Esophagus muscularis mucosa (tissue), 4 donors: Measurements from ENCODE around the gene GALNT2. TPM values are rescaled to one million over a fixed set of nuclear protein-coding genes. Genes with fewer than 3 reads are reported as not detected.

Experiments
- DNase-seq: peaks from one replicate; pipeline ENCODE4 v3.0.0-alpha.2; 2017; ENCODE audit errors: extremely low spot score
- H3K27ac ChIP-seq, 4 donors: fragments of 200-600 bp; sonication (generic); replicated peaks in 1 of 4; 1 replicate in 3 of 4; 2 replicates in 1 of 4; pipeline ENCODE4 v1.5.1; 2016 to 2019; ENCODE audit warnings: mild to moderate bottlenecking in 1 of 4
- H3K27me3 ChIP-seq, 4 donors: fragments of 200-600 bp; sonication (generic); one replicate each; pipeline versions ENCODE4 v1.5.1 to v1.6.0; 2016 to 2019
- H3K36me3 ChIP-seq, 4 donors: fragments of 200-600 bp; sonication (generic); one replicate each; pipeline ENCODE4 v1.5.1; 2016 to 2019
- H3K4me1 ChIP-seq, 4 donors: fragments of 200-600 bp; sonication (generic); one replicate each; pipeline ENCODE4 v1.5.1; 2016 to 2019
- H3K4me3 ChIP-seq, 4 donors: fragments of 200-600 bp; sonication (generic); 1 replicate in 2 of 4; 2 replicates in 2 of 4; pipeline ENCODE4 v1.5.1; 2016 to 2019; ENCODE audit warnings: mild to moderate bottlenecking in 4 of 4, moderate library complexity in 1 of 4
- H3K9me3 ChIP-seq, 4 donors: fragments of 200-600 bp; sonication (generic); 1 replicate in 3 of 4; 2 replicates in 1 of 4; pipeline ENCODE4 v1.5.1; 2016 to 2019
- CTCF ChIP-seq, 3 experiments: fragments of 200-600 bp in 2 of 3; fragments of 450-650 bp in 1 of 3; sonication (generic) in 2 of 3; IDR thresholded peaks; one replicate each; pipeline ENCODE4 v1.5.1; 2017 to 2019; ENCODE audit warnings: antibody characterized with exemption in 3 of 3, mild to moderate bottlenecking in 2 of 3, moderate library complexity in 1 of 3
- EP300 ChIP-seq: sonication (generic); formaldehyde crosslinking; IDR thresholded peaks from one replicate; pipeline ENCODE4 v1.6.1; 2017; ENCODE audit warnings: antibody characterized with exemption
- POLR2A ChIP-seq: fragments of 450-650 bp; IDR thresholded peaks from one replicate; pipeline ENCODE4 v1.6.1; 2017; ENCODE audit warnings: antibody characterized with exemption, moderate library complexity, mild to moderate bottlenecking, low read depth
- POLR2AphosphoS5 ChIP-seq, 2 donors: sonication (generic); formaldehyde crosslinking; IDR thresholded peaks; one replicate each; pipeline ENCODE4 v1.6.1; 2017; ENCODE audit warnings: antibody characterized with exemption in 2 of 2
- WGBS: methylation state at CpG from one replicate; pipeline ENCODE4 v1.1.5; 2018; 5-methylcytosine and 5-hydroxymethylcytosine counted together
- intact Hi-C: fragments of 100-400 bp; cut with DNase I; formaldehyde crosslinking; loops from one replicate; pipeline ENCODE4 v1.15.1; 2023
- total RNA-seq, 4 donors: library from RNA; depleted of rRNA; stranded (reverse); fragments of >200 nt; gene quantifications; one replicate each; pipeline versions ENCODE4 v1.1.0 to v1.2.1, GENCODE V29; 2016

GALNT2 gene
- total RNA-seq, 4 donors from 2014 or later = 89.6 to 145 (median 129) TPM

- H3K27ac ChIP-seq = no peak overlapping the region
- no peaks in the 10 kb centered on the region for H3K27me3 ChIP-seq
- H3K9me3 ChIP-seq = peaks cover 0 to 9% (median 4%) of the 10 kb centered on the region in 4 donors
- 65% methylated on average over 5 of the region's 5 CpGs for WGBS
- no peaks in the 10 kb centered on the region for H3K4me1 ChIP-seq
- DNase-seq = peak; percentile 70
- intact Hi-C loops = no loop called here
- H3K36me3 ChIP-seq = no peaks in the 10 kb centered on the region
- no peak overlapping the region for H3K4me3 ChIP-seq
- no peak for TF ChIP-seq POLR2AphosphoS5 (IDR thresholded peaks at IDR 0.05)
- TF ChIP-seq POLR2A = no peak
Observed at GRCh38 chr1:230026572-230026971, 40.5 kb upstream of the GALNT2 start.

GRCh38 chr1:230028602-230029223, 38.3 kb upstream of the GALNT2 start:
- TF ChIP-seq CTCF (IDR thresholded peaks at IDR 0.05) (no peak), EP300 (no peak), POLR2A (no peak), POLR2AphosphoS5 (IDR thresholded peaks at IDR 0.05) (no peak)
- Histone ChIP-seq H3K4me1 (no peaks in the 10 kb centered on the region), H3K9me3 (peaks cover 0 to 9% (median 4%) of the 10 kb centered on the region in 4 donors), H3K27me3 (no peaks in the 10 kb centered on the region), H3K27ac (no peak overlapping the region), H3K36me3 (no peaks in the 10 kb centered on the region), H3K4me3 (no peak overlapping the region)
- intact Hi-C loops = no loop called here
- peak; percentile 3 for DNase-seq
- 94% methylated on average over 11 of the region's 11 CpGs for WGBS

- no peak overlapping the region for H3K27ac ChIP-seq
- H3K36me3 ChIP-seq = no peaks in the 10 kb centered on the region
- TF ChIP-seq CTCF (IDR thresholded peaks at IDR 0.05) (no peak), POLR2AphosphoS5 (IDR thresholded peaks at IDR 0.05) (no peak), EP300 (no peak), POLR2A (no peak)
- 81% methylated on average over 14 of the region's 14 CpGs for WGBS
- peak; percentile 70 for DNase-seq
- H3K4me1 ChIP-seq = no peaks in the 10 kb centered on the region
- H3K9me3 ChIP-seq = peaks cover 0 to 9% (median 4%) of the 10 kb centered on the region in 4 donors
- intact Hi-C loops = no loop called here
- no peaks in the 10 kb centered on the region for H3K27me3 ChIP-seq
- H3K4me3 ChIP-seq = no peak overlapping the region
Observed at GRCh38 chr1:230029244-230029941, 37.6 kb upstream of the GALNT2 start.

GRCh38 chr1:230030122-230030821, 36.8 kb upstream of the GALNT2 start:
- Histone ChIP-seq H3K36me3 (no peaks in the 10 kb centered on the region), H3K27ac (no peak overlapping the region), H3K27me3 (no peaks in the 10 kb centered on the region), H3K9me3 (peaks cover 0 to 9% (median 4%) of the 10 kb centered on the region in 4 donors), H3K4me1 (no peaks in the 10 kb centered on the region), H3K4me3 (no peak overlapping the region)
- intact Hi-C loops = no loop called here
- WGBS = 86% methylated on average over 2 of the region's 2 CpGs
- TF ChIP-seq EP300 (no peak), POLR2A (no peak), CTCF (IDR thresholded peaks at IDR 0.05) (no peak), POLR2AphosphoS5 (IDR thresholded peaks at IDR 0.05) (no peak)
- no peak for DNase-seq

- Histone ChIP-seq H3K9me3 (peaks cover 0 to 5% (median 2%) of the 10 kb centered on the region in 4 donors), H3K27ac (no peak overlapping the region), H3K4me1 (no peaks in the 10 kb centered on the region), H3K4me3 (no peak overlapping the region), H3K27me3 (no peaks in the 10 kb centered on the region), H3K36me3 (no peaks in the 10 kb centered on the region)
- no peak for DNase-seq
- no peak for TF ChIP-seq EP300
- no peak for TF ChIP-seq POLR2A
- no peak for TF ChIP-seq CTCF (IDR thresholded peaks at IDR 0.05)
- no peak for TF ChIP-seq POLR2AphosphoS5 (IDR thresholded peaks at IDR 0.05)
- intact Hi-C loops = no loop called here
- WGBS = 85% methylated on average over 3 of the region's 3 CpGs
Observed at GRCh38 chr1:230031131-230031530, 35.9 kb upstream of the GALNT2 start.
